Renal pelvis (tissue), 4 donors: ENCODE results near the gene PYGO2. TPM values are rescaled to one million over a fixed set of nuclear protein-coding genes. Genes with fewer than 3 reads are reported as not detected.

ENCODE experiments used
- DNase-seq: peaks from one replicate; pipeline ENCODE4 v3.0.0-alpha.2; 2013
- polyA plus RNA-seq, 3 donors: library from polyadenylated mRNA; unstranded; fragments of 120-200 nt; gene quantifications; one replicate each; pipeline ENCODE4 v1.2.1, GENCODE V29; 2013; ENCODE audit not compliant: insufficient read length in 3 of 3

The PYGO2 gene
- polyA plus RNA-seq, 3 donors: 47.4 to 52.1 (median 51.6) TPM

- DNase-seq: no peak
Measured at GRCh38 chr1:154969246-154969645, 7.7 kb upstream of the PYGO2 start.

GRCh38 chr1:154968731-154969130 lies 7.1 kb upstream of the PYGO2 start:
- DNase-seq: no peak

- no peak for DNase-seq
Measured at GRCh38 chr1:154967331-154967950, 5.9 kb upstream of the PYGO2 start.

- no peak for DNase-seq
Measured at GRCh38 chr1:154966111-154966510, 4.5 kb upstream of the PYGO2 start.

- no peak for DNase-seq
Measured at GRCh38 chr1:154964359-154964758, 2.8 kb upstream of the PYGO2 start.

- no peak for DNase-seq
Measured at GRCh38 chr1:154963643-154964042, 2.1 kb upstream of the PYGO2 start.

- no peak for DNase-seq
Measured at GRCh38 chr1:154962795-154963330, 1.3 kb upstream of the PYGO2 start.

- no peak for DNase-seq
Measured at GRCh38 chr1:154962156-154962749, 671 bp upstream of the PYGO2 start.

- no peak for DNase-seq
Measured at GRCh38 chr1:154960446-154961136, 991 bp downstream of the PYGO2 start.

- DNase-seq: no peak
Measured at GRCh38 chr1:154959426-154959780, 2.2 kb downstream of the PYGO2 start.

- no peak for DNase-seq
Measured at GRCh38 chr1:154958681-154959425, 2.7 kb downstream of the PYGO2 start.

- no peak for DNase-seq
Measured at GRCh38 chr1:154958036-154958435, 3.5 kb downstream of the PYGO2 start.

- DNase-seq: no peak
Measured at GRCh38 chr1:154957091-154957657, 4.4 kb downstream of the PYGO2 start.

- no peak for DNase-seq
Measured at GRCh38 chr1:154956544-154956941, 5.0 kb downstream of the PYGO2 start.

- DNase-seq: peak; percentile 98
Measured at GRCh38 chr1:154955718-154956543, 5.7 kb downstream of the PYGO2 start, which contains the start of gene PBXIP1. Gene PBXIP1, minus strand, starts transcription at chr1:154956099. Its CDS starts 2,378 bp downstream, at chr1:154953721.

GRCh38 chr1:154955039-154955717 lies 6.4 kb downstream of the PYGO2 start:
- peak; percentile 85 for DNase-seq

- no peak for DNase-seq
Measured at GRCh38 chr1:154954541-154954940, 7.0 kb downstream of the PYGO2 start.

GRCh38 chr1:154953611-154954038 lies 8.0 kb downstream of the PYGO2 start:
- no peak for DNase-seq

- no peak for DNase-seq
Measured at GRCh38 chr1:154952664-154953063, 8.9 kb downstream of the PYGO2 start.

GRCh38 chr1:154951901-154952657 lies 9.5 kb downstream of the PYGO2 start:
- no peak for DNase-seq
